Stimulated activated CD4-positive, alpha-beta T cell treated with anti-CD3 and anti-CD28 coated beads, Interleukin-1b, Interleukin-23, amount 100 ng/mL, for 4 hours (primary cell): ENCODE data around the gene CAGE1.
"Not testable (repeated sequence)": the region's sequence is repeated elsewhere in the genome, so short reads cannot be mapped to it uniquely, and the experiment has no call there.

Experiments
- DNase-seq, 2 donors: peaks; one replicate each; pipeline ENCODE4 v3.0.0-alpha.2; 2020; ENCODE audit warnings: low read depth in 2 of 2

CAGE1 gene

GRCh38 chr6:7409740-7410139, 20.2 kb upstream of the CAGE1 start:
- no peak for DNase-seq

GRCh38 chr6:7406743-7407142, 17.2 kb upstream of the CAGE1 start:
- no peak for DNase-seq

DNA sequence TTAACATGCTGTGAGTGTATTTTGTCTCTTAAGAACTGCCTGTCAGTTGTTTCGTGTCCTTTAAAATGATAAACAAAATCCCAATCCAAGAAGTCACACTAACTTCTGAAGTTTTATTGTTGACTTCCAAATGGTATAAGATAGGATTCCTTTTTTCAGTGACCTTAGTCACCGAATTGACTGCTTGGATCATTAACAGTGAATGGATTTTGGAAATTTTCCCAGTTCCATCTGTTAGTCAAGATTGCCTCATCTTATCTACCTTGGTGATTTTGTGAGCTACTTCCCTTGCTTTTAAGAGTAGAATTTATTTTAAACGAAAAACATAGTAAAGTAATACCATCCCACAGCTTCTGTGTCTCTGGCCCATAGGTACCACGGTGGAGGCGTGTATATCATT, 15.0 kb upstream of the CAGE1 start:
- no peak for DNase-seq

GRCh38 chr6:7402716-7403115, 13.2 kb upstream of the CAGE1 start:
- no peak for DNase-seq

- DNase-seq, result no peak
These were observed 11.5 kb upstream of the CAGE1 start for GRCh38 chr6:7401075-7401474.

DNA sequence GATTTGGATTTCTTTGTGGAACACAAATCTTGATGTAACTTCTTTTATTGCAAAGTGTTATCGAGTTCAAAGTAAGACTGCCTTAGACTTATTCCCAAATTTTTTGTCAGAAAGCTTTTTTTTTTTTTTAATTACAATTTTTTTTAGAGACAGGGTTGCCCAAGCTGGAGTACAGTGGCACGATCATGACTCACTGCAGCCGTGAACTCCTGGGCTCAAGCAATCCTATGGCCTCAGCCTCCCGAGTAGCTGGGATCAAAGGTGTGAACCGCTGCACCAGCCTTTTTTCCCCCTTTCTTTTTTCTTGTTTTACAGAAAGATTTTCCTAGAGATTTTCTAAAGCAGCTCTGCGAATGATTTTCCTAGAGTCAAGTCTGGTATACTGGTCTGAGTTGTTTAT, 2.9 kb upstream of the CAGE1 start:
- no peak for DNase-seq

DNA sequence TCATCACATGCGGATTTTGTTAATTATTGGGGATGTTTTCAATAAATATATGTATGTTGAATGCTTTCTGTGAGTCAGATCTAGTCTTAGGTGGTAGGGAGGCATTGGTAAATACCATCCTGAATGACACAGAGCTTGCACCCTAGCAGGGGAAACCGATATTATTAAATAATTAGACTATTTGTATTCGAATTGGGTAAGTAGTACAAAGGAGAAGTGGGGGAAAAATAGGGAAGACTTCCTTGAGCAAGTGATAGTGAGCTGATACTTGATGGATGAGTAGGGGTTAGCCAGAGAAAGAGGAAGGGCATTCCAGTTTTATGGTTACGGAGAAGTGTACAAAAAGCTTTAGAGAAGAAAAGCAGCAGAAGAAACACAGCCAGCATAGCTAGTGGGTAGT, 1.6 kb upstream of the CAGE1 start:
- DNase-seq, result no peak

- peak in 1 of 2 donors; percentile 27 for DNase-seq
These were observed 810 bp upstream of the CAGE1 start for GRCh38 chr6:7390226-7390878.

DNA sequence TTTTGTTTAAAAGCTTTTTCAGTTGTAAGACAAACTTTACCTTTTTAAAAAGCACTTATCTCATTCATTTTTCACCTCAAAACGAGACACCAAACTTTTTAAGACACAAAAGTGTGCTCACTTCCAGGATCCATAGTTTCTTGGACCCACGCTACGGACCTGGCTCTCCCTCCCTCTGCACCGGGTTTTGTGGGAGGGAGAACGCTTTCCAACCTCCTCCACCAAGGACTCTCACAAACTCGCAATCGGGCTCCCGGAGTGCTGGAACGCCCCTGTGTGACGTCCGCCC, 436 bp downstream of the CAGE1 start:
- DNase-seq, result no peak

DNA sequence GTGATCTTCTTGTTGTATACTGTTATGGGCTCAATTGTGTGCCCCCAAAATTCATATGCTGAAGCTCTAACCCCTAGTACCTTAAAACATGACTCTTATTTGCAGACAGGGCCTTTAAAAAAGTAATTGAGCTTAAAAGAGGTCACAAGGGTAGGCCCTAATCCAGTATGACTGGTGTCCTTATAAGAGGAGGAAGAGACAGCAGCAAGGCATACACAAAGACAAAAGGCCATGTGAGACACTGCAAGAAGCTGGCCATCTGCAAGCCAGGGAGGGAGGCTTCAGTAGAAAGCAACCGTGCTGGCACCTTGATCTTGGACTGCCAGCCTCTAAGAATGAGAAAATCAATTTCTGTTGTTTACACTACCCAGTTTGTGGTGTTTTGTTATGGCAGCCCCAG, 8.4 kb downstream of the CAGE1 start:
- no peak for DNase-seq

- DNase-seq, result no peak
These were observed 10.8 kb downstream of the CAGE1 start for GRCh38 chr6:7378740-7379139.

DNA sequence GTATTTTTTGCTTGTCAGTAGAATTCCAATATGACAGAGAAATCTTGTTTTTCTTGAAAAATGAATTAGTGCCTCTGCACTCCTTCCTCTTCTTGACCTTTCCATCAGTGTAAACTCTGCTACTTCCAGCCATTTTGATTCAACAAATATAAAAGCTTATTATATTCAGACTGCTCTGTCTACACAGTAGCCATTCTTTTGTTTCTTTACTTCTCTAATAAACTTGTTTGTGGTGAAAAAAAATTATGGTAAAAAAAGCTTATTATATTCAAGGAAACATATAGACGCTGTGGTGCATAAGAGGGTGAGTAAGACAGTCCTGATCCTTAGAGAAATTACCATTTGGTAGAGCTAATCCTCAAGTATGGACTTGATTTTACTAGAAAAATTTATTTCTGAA, 11.6 kb downstream of the CAGE1 start:
- no peak for DNase-seq

DNA sequence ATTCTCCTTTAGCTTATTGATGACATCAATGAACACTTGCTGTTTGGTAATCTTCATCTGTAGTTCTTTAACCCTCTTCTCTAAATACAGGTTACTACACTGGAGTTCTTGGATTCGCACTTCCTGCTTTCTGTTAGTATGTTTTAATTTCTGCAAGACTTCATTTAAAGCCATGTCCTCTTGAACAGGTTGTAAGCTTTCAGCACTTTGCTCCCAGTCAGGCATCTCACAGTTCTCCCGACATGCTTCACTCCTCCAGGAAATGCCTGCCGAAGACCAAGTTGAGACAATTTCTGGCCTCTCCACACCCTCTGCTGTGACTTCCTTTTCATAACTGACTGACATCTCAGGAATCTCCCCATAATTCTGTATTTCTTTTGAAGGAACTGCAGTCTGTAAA, 15.8 kb downstream of the CAGE1 start:
- no peak for DNase-seq

GRCh38 chr6:7367408-7367807, 22.1 kb downstream of the CAGE1 start:
- no peak for DNase-seq

DNA sequence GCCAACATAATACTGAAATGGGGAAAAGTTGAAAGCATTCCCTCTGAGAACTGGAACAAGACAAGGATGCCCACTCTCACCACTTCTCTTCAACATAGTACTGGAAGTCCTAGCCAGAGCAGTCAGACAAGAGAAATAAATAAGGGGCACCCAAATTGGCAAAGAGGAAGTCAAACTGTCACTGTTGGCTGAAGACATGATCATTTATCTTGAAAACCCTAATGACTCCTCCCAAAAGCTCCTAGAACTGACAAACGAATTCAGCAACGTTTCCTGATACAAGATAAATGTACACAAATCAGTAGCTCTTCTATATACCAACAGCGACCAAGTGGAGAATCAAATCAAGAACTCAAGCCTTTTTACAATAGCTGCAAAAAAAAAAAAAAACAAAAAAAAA, 37.6 kb downstream of the CAGE1 start:
- DNase-seq, result not testable (repeated sequence)

- DNase-seq, result not testable (repeated sequence)
These were observed 39.0 kb downstream of the CAGE1 start for GRCh38 chr6:7350591-7350990.

- not testable (repeated sequence) for DNase-seq
These were observed 42.0 kb downstream of the CAGE1 start for GRCh38 chr6:7347551-7347997.

DNA sequence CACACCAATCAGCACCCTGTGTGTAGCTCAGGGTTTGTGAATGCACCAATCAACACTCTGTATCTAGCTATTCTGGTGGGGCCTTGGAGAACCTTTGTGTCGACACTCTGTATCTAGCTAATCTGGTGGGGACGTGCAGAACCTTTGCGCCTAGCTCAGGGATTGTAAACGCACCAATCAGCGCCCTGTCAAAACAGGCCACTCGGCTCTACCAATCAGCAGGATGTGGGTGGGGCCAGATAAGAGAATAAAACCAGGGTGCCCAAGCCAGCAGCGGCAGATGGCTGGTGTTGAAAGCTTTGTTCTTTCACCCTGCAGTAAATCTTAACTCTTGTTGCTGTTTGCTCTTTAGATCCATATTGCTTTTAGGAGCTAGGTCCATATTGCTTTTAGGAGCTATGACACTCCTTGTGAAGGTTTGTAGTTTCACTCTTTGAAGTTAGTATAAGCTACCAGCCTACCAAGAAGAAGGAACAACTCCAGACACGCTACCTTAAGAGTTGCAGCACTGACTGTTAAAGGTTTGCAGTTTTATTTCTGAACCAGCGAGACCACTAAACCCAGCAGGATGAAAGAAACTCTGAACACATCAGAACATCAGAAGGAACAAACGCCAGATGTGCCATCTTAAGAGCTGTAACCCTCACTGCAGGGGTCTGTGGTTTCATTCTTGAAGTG, 44.6 kb downstream of the CAGE1 start:
- DNase-seq, result not testable (repeated sequence)

DNA sequence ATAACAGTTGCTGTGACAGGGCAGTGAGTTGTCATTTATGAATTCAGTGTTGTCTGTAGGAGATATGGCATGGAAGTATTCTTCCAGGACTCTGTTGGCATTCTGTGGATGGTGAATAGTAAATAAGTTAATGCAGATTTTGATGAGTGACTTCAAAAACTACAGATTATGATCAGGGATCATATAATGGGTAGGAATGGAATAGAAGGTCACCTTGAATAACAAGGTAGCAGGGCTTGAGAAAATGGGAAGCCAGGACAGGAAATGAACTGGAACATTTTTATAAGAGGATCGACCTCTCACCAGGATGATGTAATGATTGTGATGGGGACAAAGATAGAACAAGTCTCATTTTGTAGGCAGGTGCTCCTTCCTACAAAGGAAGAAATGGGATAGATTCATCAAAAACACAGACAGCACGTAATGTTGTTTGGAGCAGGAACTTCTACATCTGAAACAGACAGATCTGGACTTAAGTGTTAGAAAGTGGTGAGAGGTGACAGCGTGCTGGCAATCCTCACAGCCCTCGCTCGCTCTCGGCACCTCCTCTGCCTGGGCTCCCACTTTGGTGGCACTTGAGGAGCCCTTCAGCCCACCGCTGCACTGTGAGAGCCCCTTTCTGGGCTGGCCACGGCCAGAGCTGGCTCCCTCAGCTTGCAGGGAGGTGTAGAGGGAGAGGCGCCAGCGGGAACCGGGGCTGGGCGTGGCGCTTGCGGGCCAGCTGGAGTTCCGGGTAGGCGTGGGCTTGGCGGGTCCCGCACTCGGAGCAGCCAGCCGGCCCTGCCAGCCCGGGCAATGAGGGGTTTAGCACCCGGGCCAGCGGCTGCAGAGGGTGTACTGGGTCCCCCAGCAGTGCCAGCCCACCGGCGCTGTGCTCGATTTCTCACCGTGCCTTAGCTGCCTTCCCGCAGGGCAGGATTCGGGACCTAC, 45.7 kb downstream of the CAGE1 start:
- no peak for DNase-seq

DNA sequence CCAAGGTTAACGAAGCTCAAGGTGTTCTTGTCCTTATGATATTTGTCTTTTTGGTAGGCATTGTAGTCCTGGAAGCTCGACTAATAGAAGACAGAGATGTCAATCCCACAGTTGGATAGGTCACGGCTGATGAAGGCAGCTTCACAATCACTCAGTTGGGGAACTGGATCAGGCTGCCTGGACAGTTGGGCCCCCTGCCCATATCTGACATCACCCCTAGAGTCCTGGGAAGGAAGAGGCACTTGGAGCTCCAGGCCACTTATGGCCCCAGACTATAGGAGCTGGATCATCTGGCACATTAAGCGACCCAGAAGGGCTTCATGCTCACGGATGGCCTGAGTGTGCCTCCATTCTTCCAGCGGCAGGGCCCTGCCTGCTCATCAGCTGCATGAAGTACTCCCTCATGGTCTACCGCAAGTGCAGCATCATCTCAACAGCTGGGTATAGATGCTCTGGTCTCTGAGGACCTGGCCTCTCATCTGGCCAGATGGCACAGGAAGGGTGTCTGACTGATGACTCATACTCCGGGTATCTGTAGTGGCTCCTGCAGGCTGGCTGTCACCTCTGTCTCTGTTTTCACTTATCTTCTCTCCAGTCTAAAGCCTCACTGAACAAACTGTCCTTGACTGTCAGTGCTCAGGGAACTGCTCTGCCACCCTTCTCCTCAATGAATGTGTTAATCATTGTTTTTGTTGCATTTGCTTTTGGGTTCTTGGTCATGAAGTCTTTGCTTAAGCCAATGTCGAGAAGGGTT, 47.4 kb downstream of the CAGE1 start:
- DNase-seq, result no peak

- DNase-seq, result no peak
These were observed 48.3 kb downstream of the CAGE1 start for GRCh38 chr6:7341271-7341670.
